ENCODE data around the gene FRY.
A peak's percentile ranks its signal among the peaks of the same experiment; 100 is the strongest.
"Not testable (repeated sequence)": the region's sequence is repeated elsewhere in the genome, so short reads cannot be mapped to it uniquely, and the experiment has no call there.

The FRY gene

DNA sequence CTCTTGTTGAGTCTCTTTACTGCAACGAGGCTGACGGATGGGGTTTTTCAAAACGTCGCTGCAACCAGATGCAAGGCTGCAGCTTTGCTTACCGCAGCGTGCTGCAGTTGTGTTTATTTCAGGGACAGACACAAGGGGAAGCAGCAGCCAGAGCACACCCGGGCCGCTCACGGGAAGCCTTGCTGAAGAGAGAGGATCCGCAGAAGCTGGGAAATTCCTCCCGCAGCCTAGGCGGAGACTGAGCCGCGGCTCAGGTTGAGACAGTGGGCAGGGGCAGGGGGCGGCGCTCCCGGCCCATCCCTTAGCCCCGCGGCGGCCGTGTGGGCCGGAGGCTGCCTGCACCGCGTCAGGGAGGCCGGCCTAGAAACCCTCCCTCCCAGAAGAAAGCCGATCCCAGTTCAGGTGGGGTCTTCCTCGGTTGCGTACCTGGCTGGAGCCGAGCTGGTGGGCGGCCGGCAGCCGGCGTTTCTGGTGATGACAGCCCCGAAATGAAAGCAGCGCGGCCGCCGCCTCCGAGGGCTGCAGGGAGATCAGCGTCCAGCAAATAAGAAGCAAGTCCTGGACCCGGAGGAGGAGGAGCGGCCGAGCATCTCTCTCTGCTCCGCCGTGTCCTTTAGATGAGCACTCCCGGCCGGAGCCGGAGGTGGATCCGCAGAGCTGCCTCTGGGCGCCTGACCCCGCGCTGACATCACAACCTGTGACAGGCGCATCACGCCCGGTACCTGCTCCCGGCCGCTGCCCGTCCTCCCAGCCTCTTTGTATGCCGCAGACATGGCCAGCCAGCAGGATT lies at the start of gene FRY:
Gene FRY (plus strand): TSS at position 750 of the 790 bp plus-strand sequence. CDS start 22 bp downstream, at position 772.
- no peak for DNase-seq (ENCODE audit: low read depth, low spot score)

DNA sequence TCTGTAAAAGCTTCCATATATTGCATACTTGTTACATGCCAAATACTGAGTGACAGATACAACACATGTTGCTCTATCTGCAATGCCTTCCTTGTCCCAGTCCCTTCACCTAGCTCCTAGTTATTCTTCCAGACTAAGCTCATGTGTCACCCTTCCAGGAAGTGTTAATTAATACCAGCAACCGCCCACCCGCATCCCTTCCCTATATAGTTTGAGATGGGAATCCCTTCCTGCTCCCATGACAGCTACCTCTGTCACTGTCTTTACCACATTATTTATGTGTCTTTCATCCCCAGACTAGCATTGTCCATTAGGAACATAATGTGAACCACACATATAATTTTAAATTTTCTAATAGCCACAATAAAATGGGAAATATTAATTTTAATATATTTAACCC lies 49.5 kb upstream of the FRY start:
- no peak overlapping the region for H3K9ac ChIP-seq (ENCODE audit: insufficient read length)
- DNase-seq (ENCODE audit: low read depth, low spot score) = no peak
- TF ChIP-seq FOXP2 (optimal IDR thresholded peaks at IDR 0.05; ENCODE audit: control extremely low read depth, extremely low read length, insufficient read depth) (no peak), EZH2 (IDR thresholded peaks at IDR 0.05) (no peak), POLR2AphosphoS5 (IDR thresholded peaks at IDR 0.05; ENCODE audit: borderline replicate concordance, low read depth, low read length) (no peak)

More for the DNA sequence above, at the start of gene FRY:
- H3K9ac ChIP-seq (ENCODE audit: insufficient read length) = peak within 1 kb of the TSS; percentile 52
- no peaks in the 10 kb centered on the region for H3K36me3 ChIP-seq (ENCODE audit: insufficient read depth, low read length)
- H3K9me3 ChIP-seq (ENCODE audit: low read depth, low read length) = no peaks in the 10 kb centered on the region
- peak within 1 kb of the TSS; percentile 78 for H3K4me3 ChIP-seq
- TF ChIP-seq FOXP2 (optimal IDR thresholded peaks at IDR 0.05; ENCODE audit: control extremely low read depth, extremely low read length, insufficient read depth) (no peak), EZH2 (IDR thresholded peaks at IDR 0.05) (no peak), POLR2AphosphoS5 (IDR thresholded peaks at IDR 0.05; ENCODE audit: borderline replicate concordance, low read depth, low read length) (no peak)
- no peak within 1 kb of the TSS for H3K27ac ChIP-seq

DNA sequence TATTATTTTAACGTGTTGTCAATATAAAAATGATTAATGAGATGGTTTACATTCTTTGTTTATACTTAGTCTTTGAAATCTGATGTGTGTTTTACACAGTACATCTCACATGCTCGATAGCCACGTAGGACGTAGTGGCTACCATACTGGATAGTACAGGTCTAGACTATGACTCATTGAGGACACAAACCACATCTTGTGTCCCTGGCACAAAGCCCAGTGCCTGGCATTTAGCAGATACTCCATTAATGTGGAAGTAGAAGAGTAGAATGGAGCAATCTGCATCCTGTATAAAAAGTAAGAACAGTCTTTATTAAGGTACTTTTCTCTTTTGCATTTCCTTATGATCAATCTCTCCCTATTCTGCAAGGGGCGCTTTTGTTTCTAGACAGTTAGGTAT lies 49.0 kb upstream of the FRY start:
- no peak for DNase-seq (ENCODE audit: low read depth, low spot score)
- TF ChIP-seq POLR2AphosphoS5 (IDR thresholded peaks at IDR 0.05; ENCODE audit: borderline replicate concordance, low read depth, low read length) (no peak), FOXP2 (optimal IDR thresholded peaks at IDR 0.05; ENCODE audit: control extremely low read depth, extremely low read length, insufficient read depth) (no peak), EZH2 (IDR thresholded peaks at IDR 0.05) (no peak)
- Histone ChIP-seq H3K9ac (ENCODE audit: insufficient read length) (no peak overlapping the region), H3K36me3 (ENCODE audit: insufficient read depth, low read length) (no peaks in the 10 kb centered on the region), H3K9me3 (ENCODE audit: low read depth, low read length) (no peaks in the 10 kb centered on the region), H3K27ac (no peak overlapping the region), H3K4me3 (no peak overlapping the region)

More for the DNA sequence above, 49.5 kb upstream of the FRY start:
- Histone ChIP-seq H3K9me3 (ENCODE audit: low read depth, low read length) (no peaks in the 10 kb centered on the region), H3K4me3 (no peak overlapping the region), H3K27ac (no peak overlapping the region), H3K36me3 (ENCODE audit: insufficient read depth, low read length) (no peaks in the 10 kb centered on the region)

DNA sequence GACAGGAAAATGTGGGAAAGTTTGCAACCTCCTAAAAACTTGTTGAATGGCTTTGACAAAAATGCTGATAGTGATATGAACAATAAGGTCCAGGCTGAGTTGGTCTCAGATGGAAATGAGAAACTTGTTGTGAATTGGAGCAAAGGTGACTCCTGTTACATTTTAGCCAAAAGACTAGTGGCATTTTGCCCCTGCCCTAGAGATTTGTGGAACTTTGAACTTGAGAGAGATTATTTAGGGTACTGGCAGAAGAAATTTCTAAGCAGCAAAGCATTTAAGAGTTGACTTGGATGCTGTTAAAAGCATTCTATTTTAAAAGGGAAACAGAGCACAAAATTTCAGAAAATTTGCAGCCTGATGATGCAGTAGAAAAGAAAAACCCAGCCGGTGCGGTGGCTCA lies 47.9 kb upstream of the FRY start:
- H3K9ac ChIP-seq (ENCODE audit: insufficient read length); H3K27ac ChIP-seq; DNase-seq (ENCODE audit: low read depth, low spot score); H3K9me3 ChIP-seq (ENCODE audit: low read depth, low read length); H3K36me3 ChIP-seq (ENCODE audit: insufficient read depth, low read length); H3K4me3 ChIP-seq: not testable (repeated sequence)

DNA sequence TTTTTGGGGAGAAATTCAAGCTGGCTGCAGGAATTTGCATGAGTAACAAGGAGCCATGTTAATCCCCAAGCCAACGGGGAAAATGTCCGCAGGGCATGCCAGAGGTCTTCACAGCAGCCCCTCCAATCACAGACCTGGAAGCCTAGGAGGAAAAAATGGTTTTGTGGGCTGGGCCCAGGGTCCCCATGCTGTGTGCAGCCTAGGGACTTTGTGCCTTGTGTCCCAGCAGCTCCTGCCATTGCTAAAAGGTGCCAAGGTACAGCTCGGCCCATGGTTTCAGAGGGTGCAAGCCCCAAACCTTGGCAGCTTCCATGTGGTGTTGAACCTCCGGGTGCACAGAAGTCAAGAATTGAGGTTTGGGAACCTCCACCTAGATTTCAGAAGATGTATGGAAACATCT lies 47.2 kb upstream of the FRY start:
- not testable (repeated sequence) for DNase-seq (ENCODE audit: low read depth, low spot score); H3K27ac ChIP-seq; H3K9me3 ChIP-seq (ENCODE audit: low read depth, low read length)

DNA sequence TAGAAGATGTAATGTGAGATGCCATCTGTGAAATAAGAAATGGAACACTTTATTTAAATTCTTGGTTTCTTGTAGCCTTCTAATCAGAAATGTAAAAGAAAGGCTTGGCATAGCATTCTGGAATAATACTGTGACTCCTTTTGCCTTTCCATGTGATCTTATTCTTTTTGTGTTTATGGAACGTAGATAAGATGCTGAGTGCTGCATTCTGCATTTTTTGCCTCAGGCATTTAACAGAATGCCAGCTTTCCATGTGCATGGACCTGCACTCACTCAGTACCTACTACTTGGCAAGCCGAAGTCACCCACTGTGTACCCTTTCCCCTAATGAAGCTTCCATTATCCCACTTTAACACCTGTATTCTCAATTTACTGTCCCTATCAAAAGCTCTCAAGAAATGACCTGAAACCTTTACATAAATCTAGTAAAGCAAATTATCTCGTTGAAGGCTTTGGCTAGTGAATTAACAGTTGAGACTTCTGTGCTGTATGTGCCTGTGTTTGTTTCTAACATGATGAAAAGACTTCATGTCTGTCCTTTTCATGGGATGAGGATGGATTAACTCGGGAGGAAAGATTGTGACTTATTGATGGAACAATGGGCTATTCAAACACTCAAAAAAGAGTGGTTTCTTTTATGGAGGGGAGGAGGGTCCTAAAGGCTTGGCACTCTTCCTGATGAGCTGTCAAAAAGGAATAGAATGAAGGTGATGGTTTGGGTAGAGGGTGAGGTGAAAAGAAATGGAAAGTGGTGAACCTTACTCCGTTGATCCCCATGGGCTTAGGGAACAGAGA lies 44.7 kb upstream of the FRY start:
- no peak overlapping the region for H3K27ac ChIP-seq
- H3K9me3 ChIP-seq (ENCODE audit: low read depth, low read length) = no peaks in the 10 kb centered on the region
- H3K36me3 ChIP-seq (ENCODE audit: insufficient read depth, low read length) = no peaks in the 10 kb centered on the region
- no peak overlapping the region for H3K4me3 ChIP-seq
- no peak for TF ChIP-seq EZH2 (IDR thresholded peaks at IDR 0.05)
- TF ChIP-seq FOXP2 (optimal IDR thresholded peaks at IDR 0.05; ENCODE audit: control extremely low read depth, extremely low read length, insufficient read depth) = no peak
- TF ChIP-seq POLR2AphosphoS5 (IDR thresholded peaks at IDR 0.05; ENCODE audit: borderline replicate concordance, low read depth, low read length) = no peak
- no peak overlapping the region for H3K9ac ChIP-seq (ENCODE audit: insufficient read length)
- no peak for DNase-seq (ENCODE audit: low read depth, low spot score)

More for the DNA sequence above, 47.2 kb upstream of the FRY start:
- not testable (repeated sequence) for H3K9ac ChIP-seq (ENCODE audit: insufficient read length); H3K36me3 ChIP-seq (ENCODE audit: insufficient read depth, low read length); H3K4me3 ChIP-seq

DNA sequence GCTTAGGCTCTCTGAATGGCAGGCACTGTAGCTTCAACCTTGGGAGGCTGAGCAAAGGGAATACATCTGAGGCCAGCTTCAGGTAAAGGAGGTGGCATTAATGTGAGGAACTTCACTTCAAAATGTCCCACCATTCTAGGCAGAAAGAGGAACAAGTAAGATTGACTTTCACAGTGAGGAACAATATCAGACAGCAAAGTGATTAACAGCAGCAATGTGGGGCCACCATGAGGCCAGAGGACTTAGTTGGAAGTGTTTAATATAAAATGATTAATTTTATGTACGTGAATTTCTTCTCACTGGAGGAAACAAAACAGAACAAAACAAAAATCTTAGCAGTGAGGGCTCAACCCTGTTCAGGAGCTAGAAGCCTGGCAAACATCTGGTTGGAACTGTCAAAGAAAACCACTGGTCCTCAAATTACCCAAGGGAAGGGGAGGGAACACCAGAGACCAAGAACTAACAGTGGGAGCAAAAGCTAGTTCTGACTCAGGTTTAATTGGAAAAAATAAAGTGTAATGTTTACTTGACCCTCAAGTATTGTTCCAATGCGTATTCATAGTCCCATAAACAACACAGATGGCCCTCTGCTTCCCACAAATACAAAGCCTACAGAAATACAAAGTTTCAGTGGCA lies 43.9 kb upstream of the FRY start:
- Histone ChIP-seq H3K9ac (ENCODE audit: insufficient read length) (no peak overlapping the region), H3K9me3 (ENCODE audit: low read depth, low read length) (no peaks in the 10 kb centered on the region), H3K36me3 (ENCODE audit: insufficient read depth, low read length) (no peaks in the 10 kb centered on the region), H3K4me3 (no peak overlapping the region), H3K27ac (no peak overlapping the region)
- TF ChIP-seq POLR2AphosphoS5 (IDR thresholded peaks at IDR 0.05; ENCODE audit: borderline replicate concordance, low read depth, low read length) = no peak
- TF ChIP-seq EZH2 (IDR thresholded peaks at IDR 0.05) = no peak
- no peak for TF ChIP-seq FOXP2 (optimal IDR thresholded peaks at IDR 0.05; ENCODE audit: control extremely low read depth, extremely low read length, insufficient read depth)
- no peak for DNase-seq (ENCODE audit: low read depth, low spot score)

DNA sequence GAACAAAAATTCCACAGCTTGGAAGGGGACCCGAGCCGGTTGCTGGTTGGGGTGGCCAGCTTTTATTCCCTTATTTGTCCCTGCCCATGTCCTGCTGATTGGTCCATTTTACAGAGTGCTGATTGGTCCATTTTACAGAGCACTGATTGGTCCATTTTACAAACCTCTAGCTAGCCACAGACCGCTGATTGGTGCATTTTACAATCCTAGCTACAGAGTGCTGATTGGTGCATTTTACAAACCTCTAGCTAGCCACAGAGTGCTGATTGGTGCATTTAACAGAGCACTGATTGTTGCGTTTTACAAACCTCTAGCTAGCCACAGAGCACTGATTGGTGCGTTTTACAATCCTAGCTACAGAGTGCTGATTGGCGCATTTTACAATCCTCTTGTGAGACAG lies 37.2 kb upstream of the FRY start:
- DNase-seq (ENCODE audit: low read depth, low spot score); H3K9ac ChIP-seq (ENCODE audit: insufficient read length); H3K9me3 ChIP-seq (ENCODE audit: low read depth, low read length); H3K27ac ChIP-seq; H3K4me3 ChIP-seq; H3K36me3 ChIP-seq (ENCODE audit: insufficient read depth, low read length): not testable (repeated sequence)
